HS-27A (cell line): Measurements from ENCODE around the gene RPL13.
A peak's percentile ranks its signal among the peaks of the same experiment; 100 is the strongest.
"Not testable (repeated sequence)": the region's sequence is repeated elsewhere in the genome, so short reads cannot be mapped to it uniquely, and the experiment has no call there.

Source experiments
- DNase-seq: peaks from one replicate; pipeline ENCODE4 v3.0.0-alpha.2; 2012; ENCODE audit warnings: low read depth, missing footprints

The RPL13 gene

GRCh38 chr16:89563639-89564392, 3.3 kb downstream of the RPL13 start:
- DNase-seq, result no peak

GRCh38 chr16:89564476-89565255, 4.2 kb downstream of the RPL13 start:
- no peak for DNase-seq

- DNase-seq, result no peak
These were observed 4.7 kb downstream of the RPL13 start for GRCh38 chr16:89565256-89565505.

GRCh38 chr16:89565506-89566372, 5.3 kb downstream of the RPL13 start:
- no peak for DNase-seq

- no peak for DNase-seq
These were observed 7.4 kb downstream of the RPL13 start for GRCh38 chr16:89567656-89568594.

GRCh38 chr16:89569506-89570341, 9.2 kb downstream of the RPL13 start:
- DNase-seq, result no peak

GRCh38 chr16:89570342-89570923, 10.0 kb downstream of the RPL13 start:
- DNase-seq, result no peak

- not testable (repeated sequence) for DNase-seq
These were observed 10.6 kb downstream of the RPL13 start for GRCh38 chr16:89570983-89571598.

- no peak for DNase-seq
These were observed 11.2 kb downstream of the RPL13 start for GRCh38 chr16:89571636-89572035.

- DNase-seq, result no peak
These were observed 11.6 kb downstream of the RPL13 start for GRCh38 chr16:89572073-89572484.

GRCh38 chr16:89572485-89573205, 12.2 kb downstream of the RPL13 start:
- DNase-seq, result no peak

- no peak for DNase-seq
These were observed 13.6 kb downstream of the RPL13 start for GRCh38 chr16:89573826-89574680.

GRCh38 chr16:89574681-89575246, 14.3 kb downstream of the RPL13 start:
- peak; percentile 53 for DNase-seq

GRCh38 chr16:89575247-89576152, 15.0 kb downstream of the RPL13 start, which contains the start of gene CPNE7:
CPNE7 (plus strand) TSS chr16:89575758; CDS start chr16:89575898, 140 bp downstream.
- no peak for DNase-seq

- DNase-seq, result no peak
These were observed 15.9 kb downstream of the RPL13 start for GRCh38 chr16:89576153-89577054.
